Measurements from ENCODE around the gene ASB6. TPM values are rescaled to one million over a fixed set of nuclear protein-coding genes. Genes with fewer than 3 reads are reported as not detected.

The ASB6 gene
- total and polyA plus RNA-seq, 2 donors (not counting 1 experiment from before 2014, with no cell fraction given) = 27.7 to 27.9 TPM

DNA sequence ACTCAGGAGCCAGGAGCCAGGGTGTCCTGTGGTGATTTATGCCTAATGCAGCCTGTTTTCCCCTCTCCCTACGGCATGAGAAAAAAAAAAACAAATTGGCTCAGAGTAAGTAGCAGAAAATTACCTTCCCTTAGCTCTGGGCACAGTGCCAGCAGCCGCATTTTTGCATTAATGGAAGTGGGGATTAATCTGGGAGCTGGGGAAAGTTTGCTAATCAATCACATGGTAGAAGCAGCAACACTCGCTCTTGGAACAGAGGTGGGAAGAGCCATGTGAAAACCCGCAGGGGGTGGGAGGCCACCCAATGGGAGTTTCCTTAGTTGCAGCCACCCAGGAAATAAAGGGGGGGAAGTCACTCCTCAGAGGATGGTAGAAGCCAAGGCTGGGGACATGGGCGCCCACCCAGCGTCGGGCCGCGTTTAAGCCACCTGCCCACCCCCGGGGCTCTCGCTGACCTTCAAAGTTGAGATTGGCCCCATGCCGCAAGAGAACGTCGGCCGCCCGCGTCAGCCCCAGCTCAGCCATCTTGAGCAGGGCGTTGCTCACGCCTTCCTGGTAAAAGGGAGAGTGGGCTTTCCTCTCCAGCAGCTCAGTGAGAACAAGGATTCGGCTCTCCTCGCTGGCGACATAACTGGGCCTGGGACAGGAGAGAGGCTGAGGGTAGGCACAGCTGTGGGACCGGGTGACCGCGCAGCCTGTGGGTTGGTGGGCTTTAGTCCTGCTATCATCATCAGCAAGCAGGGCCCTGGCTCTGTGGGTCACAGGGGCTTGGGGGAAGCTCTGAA, 1.7 kb downstream of the ASB6 start:
- peaks cover 2 to 36% of the 10 kb centered on the region in 2 experiments for H3K36me3 ChIP-seq (replicated peaks in 1 of 2; ENCODE audit: control extremely low read depth in 1 of 2, control insufficient read depth in 1 of 2, extremely low read depth in 1 of 2, insufficient read depth in 2 of 2, low read length in 1 of 2)
- no peak for ATAC-seq (ENCODE audit: low read depth)
- H3K27me3 ChIP-seq (replicated peaks in 1 of 4; ENCODE audit: control extremely low read depth in 1 of 4, control insufficient read depth in 3 of 4, insufficient read depth in 4 of 4, low read length in 3 of 4) = no peaks in the 10 kb centered on the region
- no peak for DNase-seq
- peaks cover 44% of the 10 kb centered on the region for H4K20me1 ChIP-seq (ENCODE audit: control insufficient read depth, insufficient read depth, low read length, poor library complexity, severe bottlenecking)
- intact Hi-C loops (cut with micrococcal nuclease) = loop anchor here (5.0 kb wide), 1 partner anchor 97 kb away; no protein-coding TSS in a partner anchor
- H3K27ac ChIP-seq (ENCODE audit: low read length in 2 of 2) = peak overlapping the region in 1 of 2 donors; percentile 86
- ChIA-PET POLR2A (interaction anchor here (1.8 kb wide), 1 partner anchor 14 kb away, joined by 9 read pairs; the partner anchor contains the start of gene NTMT1), CTCF (interaction anchor here (0.6 to 6.2 kb wide), 9 partner anchors 11 to 778 kb away, joined by 3 to 66 read pairs (median 3); partner anchors contain the start of gene NTMT1)
- H3K27ac Mint-ChIP-seq = peak overlapping the region; percentile 15
- H3K9me3 ChIP-seq (ENCODE audit: control extremely low read depth in 1 of 3, control insufficient read depth in 2 of 3, insufficient read depth in 1 of 3, low read length in 2 of 3) = no peaks in the 10 kb centered on the region
- H3K9ac ChIP-seq (ENCODE audit: low read length) = no peak overlapping the region
- peak overlapping the region; percentile 87 for H3K4me3 Mint-ChIP-seq
- H3K4me2 ChIP-seq (replicated peaks; ENCODE audit: low read depth, low read length, poor library complexity, severe bottlenecking) = peak overlapping the region; percentile 99
- 92% methylated on average over 24 of the region's 25 CpGs for WGBS (ENCODE audit: insufficient coverage)
- H3K27me3 Mint-ChIP-seq = no peaks in the 10 kb centered on the region
- H3K4me1 Mint-ChIP-seq = peaks cover 26% of the 10 kb centered on the region
- peaks cover 29% of the 10 kb centered on the region for H3K79me2 ChIP-seq (ENCODE audit: control insufficient read depth, insufficient read depth, low read length)
- no peaks in the 10 kb centered on the region for H3K9me3 Mint-ChIP-seq (ENCODE audit: insufficient read depth)
- H3K4me1 ChIP-seq (ENCODE audit: control insufficient read depth in 2 of 2, insufficient read depth in 2 of 2, low read length in 2 of 2) = peaks cover 12 to 17% of the 10 kb centered on the region in 2 donors
- no peak for TF ChIP-seq EZH2 (IDR thresholded peaks at IDR 0.05; ENCODE audit: borderline replicate concordance, insufficient read depth, low read depth, low read length, poor library complexity, severe bottlenecking)
- TF ChIP-seq, protein P1, sequence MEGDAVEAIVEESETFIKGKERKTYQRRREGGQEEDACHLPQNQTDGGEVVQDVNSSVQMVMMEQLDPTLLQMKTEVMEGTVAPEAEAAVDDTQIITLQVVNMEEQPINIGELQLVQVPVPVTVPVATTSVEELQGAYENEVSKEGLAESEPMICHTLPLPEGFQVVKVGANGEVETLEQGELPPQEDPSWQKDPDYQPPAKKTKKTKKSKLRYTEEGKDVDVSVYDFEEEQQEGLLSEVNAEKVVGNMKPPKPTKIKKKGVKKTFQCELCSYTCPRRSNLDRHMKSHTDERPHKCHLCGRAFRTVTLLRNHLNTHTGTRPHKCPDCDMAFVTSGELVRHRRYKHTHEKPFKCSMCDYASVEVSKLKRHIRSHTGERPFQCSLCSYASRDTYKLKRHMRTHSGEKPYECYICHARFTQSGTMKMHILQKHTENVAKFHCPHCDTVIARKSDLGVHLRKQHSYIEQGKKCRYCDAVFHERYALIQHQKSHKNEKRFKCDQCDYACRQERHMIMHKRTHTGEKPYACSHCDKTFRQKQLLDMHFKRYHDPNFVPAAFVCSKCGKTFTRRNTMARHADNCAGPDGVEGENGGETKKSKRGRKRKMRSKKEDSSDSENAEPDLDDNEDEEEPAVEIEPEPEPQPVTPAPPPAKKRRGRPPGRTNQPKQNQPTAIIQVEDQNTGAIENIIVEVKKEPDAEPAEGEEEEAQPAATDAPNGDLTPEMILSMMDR (IDR thresholded peaks at IDR 0.05) = no peak
- no peak overlapping the region for H2AFZ ChIP-seq (ENCODE audit: insufficient read depth, low read depth, low read length, poor library complexity, severe bottlenecking)
- no peak overlapping the region for H3K4me3 ChIP-seq (ENCODE audit: control extremely low read depth in 1 of 5, extremely low read depth in 1 of 5, insufficient read depth in 1 of 5, low read depth in 2 of 5, low read length in 4 of 5)

DNA sequence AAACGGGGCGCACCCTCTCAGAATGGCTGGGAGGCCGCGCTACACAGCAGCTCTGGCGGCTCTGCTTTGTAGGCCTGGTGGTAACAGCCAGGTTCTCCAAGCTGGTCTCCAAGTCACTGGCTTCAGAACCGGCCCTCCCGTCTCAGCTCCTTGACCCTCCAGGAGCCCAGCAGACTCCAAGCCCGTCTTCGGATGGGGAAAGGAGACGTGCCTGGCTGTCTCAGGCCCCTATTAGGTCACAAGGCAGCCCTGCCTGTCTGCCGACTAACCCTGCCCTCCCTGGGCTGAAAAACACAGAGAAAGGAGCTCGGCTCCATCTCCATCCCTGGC, 2.2 kb downstream of the ASB6 start:
- H3K27ac Mint-ChIP-seq = peak overlapping the region; percentile 15
- CTCF ChIA-PET = interaction anchor here (0.6 to 6.2 kb wide), 6 partner anchors 11 to 500 kb away, joined by 3 to 66 read pairs (median 4); partner anchors contain the start of gene NTMT1

More for the DNA sequence above, 2.2 kb downstream of the ASB6 start:
- Histone ChIP-seq H2AFZ (ENCODE audit: insufficient read depth, low read depth, low read length, poor library complexity, severe bottlenecking) (no peak overlapping the region), H3K27ac (ENCODE audit: low read length in 2 of 2) (no peak overlapping the region), H3K79me2 (ENCODE audit: control insufficient read depth, insufficient read depth, low read length) (peaks cover 32% of the 10 kb centered on the region), H3K27me3 (replicated peaks in 1 of 4; ENCODE audit: control extremely low read depth in 1 of 4, control insufficient read depth in 3 of 4, insufficient read depth in 4 of 4, low read length in 3 of 4) (no peaks in the 10 kb centered on the region), H3K4me2 (replicated peaks; ENCODE audit: low read depth, low read length, poor library complexity, severe bottlenecking) (no peak overlapping the region), H4K20me1 (ENCODE audit: control insufficient read depth, insufficient read depth, low read length, poor library complexity, severe bottlenecking) (peaks cover 49% of the 10 kb centered on the region), H3K9ac (ENCODE audit: low read length) (no peak overlapping the region), H3K36me3 (replicated peaks in 1 of 2; ENCODE audit: control extremely low read depth in 1 of 2, control insufficient read depth in 1 of 2, extremely low read depth in 1 of 2, insufficient read depth in 2 of 2, low read length in 1 of 2) (peaks cover 2 to 42% of the 10 kb centered on the region in 2 experiments), H3K9me3 (ENCODE audit: control extremely low read depth in 1 of 3, control insufficient read depth in 2 of 3, insufficient read depth in 1 of 3, low read length in 2 of 3) (no peaks in the 10 kb centered on the region), H3K4me3 (ENCODE audit: control extremely low read depth in 1 of 5, extremely low read depth in 1 of 5, insufficient read depth in 1 of 5, low read depth in 2 of 5, low read length in 4 of 5) (no peak overlapping the region), H3K4me1 (ENCODE audit: control insufficient read depth in 2 of 2, insufficient read depth in 2 of 2, low read length in 2 of 2) (peaks cover 12 to 17% of the 10 kb centered on the region in 2 donors)
- WGBS (ENCODE audit: insufficient coverage) = 95% methylated on average over 12 of the region's 12 CpGs
- TF ChIP-seq EZH2 (IDR thresholded peaks at IDR 0.05; ENCODE audit: borderline replicate concordance, insufficient read depth, low read depth, low read length, poor library complexity, severe bottlenecking) = no peak
- TF ChIP-seq, protein P1 (IDR thresholded peaks at IDR 0.05) = no peak
- ATAC-seq (ENCODE audit: low read depth) (no peak), DNase-seq (no peak)
- POLR2A ChIA-PET = interaction anchor here (1.8 kb wide), 1 partner anchor 14 kb away, joined by 9 read pairs; the partner anchor contains the start of gene NTMT1
- H3K4me1 Mint-ChIP-seq = peaks cover 26% of the 10 kb centered on the region
- H3K9me3 Mint-ChIP-seq (ENCODE audit: insufficient read depth) = no peaks in the 10 kb centered on the region
- intact Hi-C loops (cut with micrococcal nuclease) = loop anchor here (5.0 kb wide), 1 partner anchor 98 kb away; no protein-coding TSS in a partner anchor
- H3K4me3 Mint-ChIP-seq = peak overlapping the region; percentile 87
- H3K27me3 Mint-ChIP-seq = no peaks in the 10 kb centered on the region
